ENCODE results near the gene INSR. TPM values are rescaled to one million over a fixed set of nuclear protein-coding genes. Genes with fewer than 3 reads are reported as not detected.

INSR gene
- total RNA-seq, 2 experiments from 2014 or later, result 0.87 to 1.0 TPM

- CTCF ChIA-PET, result interaction anchor here (1.0 kb wide), 1 partner anchor 147 kb away, joined by 3 read pairs; no protein-coding TSS in a partner anchor
Measured at GRCh38 chr19:7179917-7180306, 114.3 kb downstream of the INSR start.

GRCh38 chr19:7177926-7178325 is 116.3 kb downstream of the INSR start:
- Mint-ChIP-seq H3K27me3 (no peaks in the 10 kb centered on the region), H3K36me3 (ENCODE audit: low read depth) (no peaks in the 10 kb centered on the region), H3K27ac (no peak overlapping the region), H3K4me1 (ENCODE audit: low read depth) (peaks cover 29% of the 10 kb centered on the region), H3K9me3 (no peaks in the 10 kb centered on the region), H3K4me3 (no peak overlapping the region)
- ATAC-seq (no peak), DNase-seq (no peak)
- TF ChIP-seq CTCF (IDR thresholded peaks at IDR 0.05), result no peak
- POLR2A ChIA-PET, result interaction anchor here (0.6 to 1.8 kb wide), 2 partner anchors 23 to 38 kb away, joined by 3 to 5 read pairs; no protein-coding TSS in a partner anchor
- CTCF ChIA-PET, result interaction anchor here (0.9 kb wide), 1 partner anchor 28 kb away, joined by 3 read pairs; no protein-coding TSS in a partner anchor
- intact Hi-C loops (cut with micrococcal nuclease), result no loop called here

More at GRCh38 chr19:7179917-7180306, 114.3 kb downstream of the INSR start:
- Mint-ChIP-seq H3K9me3 (no peaks in the 10 kb centered on the region), H3K4me1 (ENCODE audit: low read depth) (peaks cover 37% of the 10 kb centered on the region), H3K4me3 (no peak overlapping the region), H3K36me3 (ENCODE audit: low read depth) (no peaks in the 10 kb centered on the region), H3K27me3 (no peaks in the 10 kb centered on the region), H3K27ac (no peak overlapping the region)
- no peak for ATAC-seq
- POLR2A ChIA-PET, result interaction anchor here (0.9 to 1.8 kb wide), 2 partner anchors 12 to 21 kb away, joined by 3 to 5 read pairs; no protein-coding TSS in a partner anchor
- intact Hi-C loops (cut with micrococcal nuclease), result no loop called here
- no peak for DNase-seq
- TF ChIP-seq CTCF (IDR thresholded peaks at IDR 0.05), result no peak

GRCh38 chr19:7176792-7177191 is 117.4 kb downstream of the INSR start:
- no peak overlapping the region for H3K27ac Mint-ChIP-seq
- no peaks in the 10 kb centered on the region for H3K27me3 Mint-ChIP-seq
- no peaks in the 10 kb centered on the region for H3K36me3 Mint-ChIP-seq (ENCODE audit: low read depth)
- TF ChIP-seq CTCF (IDR thresholded peaks at IDR 0.05), result no peak
- POLR2A ChIA-PET, result no interaction called here
- CTCF ChIA-PET, result no interaction called here
- no peak overlapping the region for H3K4me3 Mint-ChIP-seq
- ATAC-seq, result no peak
- peaks cover 22% of the 10 kb centered on the region for H3K4me1 Mint-ChIP-seq (ENCODE audit: low read depth)
- intact Hi-C loops (cut with micrococcal nuclease), result no loop called here
- no peaks in the 10 kb centered on the region for H3K9me3 Mint-ChIP-seq
- DNase-seq, result no peak

GRCh38 chr19:7172794-7173193 is 121.4 kb downstream of the INSR start:
- TF ChIP-seq CTCF (IDR thresholded peaks at IDR 0.05), result no peak
- POLR2A ChIA-PET, result no interaction called here
- H3K4me3 Mint-ChIP-seq, result no peak overlapping the region
- intact Hi-C loops (cut with micrococcal nuclease), result no loop called here
- no peaks in the 10 kb centered on the region for H3K4me1 Mint-ChIP-seq (ENCODE audit: low read depth)
- no peak for DNase-seq
- H3K27me3 Mint-ChIP-seq, result no peaks in the 10 kb centered on the region
- CTCF ChIA-PET, result no interaction called here
- H3K9me3 Mint-ChIP-seq, result peaks cover 9% of the 10 kb centered on the region
- peaks cover 2% of the 10 kb centered on the region for H3K36me3 Mint-ChIP-seq (ENCODE audit: low read depth)
- no peak for ATAC-seq
- no peak overlapping the region for H3K27ac Mint-ChIP-seq

GRCh38 chr19:7170983-7171382 is 123.2 kb downstream of the INSR start:
- ATAC-seq (no peak), DNase-seq (no peak)
- no peak for TF ChIP-seq CTCF (IDR thresholded peaks at IDR 0.05)
- Mint-ChIP-seq H3K27me3 (no peaks in the 10 kb centered on the region), H3K27ac (no peak overlapping the region), H3K36me3 (ENCODE audit: low read depth) (peaks cover 2% of the 10 kb centered on the region), H3K4me1 (ENCODE audit: low read depth) (no peaks in the 10 kb centered on the region), H3K9me3 (peaks cover 9% of the 10 kb centered on the region), H3K4me3 (no peak overlapping the region)
- ChIA-PET POLR2A (no interaction called here), CTCF (interaction anchor here (1.1 kb wide), 1 partner anchor 155 kb away, joined by 3 read pairs; no protein-coding TSS in a partner anchor)
- intact Hi-C loops (cut with micrococcal nuclease), result no loop called here

All from activated CD8-positive, alpha-beta T cell treated with anti-CD3 and anti-CD28 coated beads for 36 hours (primary cell).